Hindlimb muscle (tissue), 1 donor: ENCODE data around the gene PRR36. TPM values are rescaled to one million over a fixed set of nuclear protein-coding genes. Genes with fewer than 3 reads are reported as not detected.
A peak's percentile ranks its signal among the peaks of the same experiment; 100 is the strongest.

Source experiments
- DNase-seq: peaks from one replicate; pipeline ENCODE4 v3.0.0-alpha.2; 2013
- polyA plus RNA-seq: library from polyadenylated mRNA; unstranded; fragments of 120-200 nt; gene quantifications from one replicate; pipeline ENCODE4 v1.2.1, GENCODE V29; 2013; ENCODE audit not compliant: insufficient read length

The PRR36 gene
- polyA plus RNA-seq, 1 donor, result 0.48 TPM

DNA sequence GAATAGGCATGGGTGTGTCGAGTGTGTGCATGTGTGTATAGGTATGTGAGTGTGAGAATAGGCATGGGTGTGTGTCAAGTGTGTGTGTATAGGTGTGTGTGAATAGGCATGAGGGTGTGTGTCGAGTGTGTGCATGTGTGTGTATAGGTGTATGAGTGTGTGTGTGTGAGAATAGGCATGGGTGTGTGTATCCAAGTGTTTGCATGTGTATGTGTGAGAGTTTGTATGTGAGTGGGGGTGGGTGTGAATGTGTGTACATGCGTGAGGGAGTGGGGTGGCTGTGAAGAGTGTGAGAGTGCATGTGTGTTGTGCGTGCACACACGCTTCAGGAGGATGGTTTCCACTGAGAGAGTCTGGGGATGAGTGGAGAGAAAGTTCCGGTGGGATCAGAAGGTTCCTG is 30.7 kb downstream of the PRR36 start:
- no peak for DNase-seq

DNA sequence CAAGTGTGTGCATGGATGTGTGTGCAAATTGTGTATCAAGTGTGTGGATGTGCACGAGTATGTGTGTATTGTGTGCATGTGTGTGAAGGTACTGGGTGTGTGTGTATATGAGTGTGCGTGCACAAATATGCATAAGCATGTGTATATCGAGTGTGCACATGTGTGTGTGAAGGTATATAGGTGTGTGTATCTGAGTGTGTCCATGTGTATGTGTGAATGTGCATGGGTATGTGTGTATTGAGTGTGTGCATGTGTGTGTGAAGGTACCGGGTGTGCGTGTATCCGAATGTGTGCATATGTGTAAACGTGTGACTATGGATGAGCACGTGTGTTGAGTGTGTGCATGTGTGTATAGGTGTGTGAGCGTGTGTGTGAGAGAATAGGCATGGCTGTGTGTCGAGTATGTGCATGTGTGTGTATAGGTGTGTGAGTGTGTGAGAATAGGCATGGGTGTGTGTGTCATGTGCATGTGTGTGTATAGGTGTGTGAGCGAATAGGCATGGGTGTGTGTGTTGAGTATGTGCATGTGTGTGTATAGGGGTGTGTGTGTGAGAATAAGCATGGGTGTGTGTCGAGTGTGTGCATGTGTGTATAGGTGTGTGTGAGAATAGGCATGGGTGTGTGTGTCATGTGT is 31.4 kb downstream of the PRR36 start:
- no peak for DNase-seq

DNA sequence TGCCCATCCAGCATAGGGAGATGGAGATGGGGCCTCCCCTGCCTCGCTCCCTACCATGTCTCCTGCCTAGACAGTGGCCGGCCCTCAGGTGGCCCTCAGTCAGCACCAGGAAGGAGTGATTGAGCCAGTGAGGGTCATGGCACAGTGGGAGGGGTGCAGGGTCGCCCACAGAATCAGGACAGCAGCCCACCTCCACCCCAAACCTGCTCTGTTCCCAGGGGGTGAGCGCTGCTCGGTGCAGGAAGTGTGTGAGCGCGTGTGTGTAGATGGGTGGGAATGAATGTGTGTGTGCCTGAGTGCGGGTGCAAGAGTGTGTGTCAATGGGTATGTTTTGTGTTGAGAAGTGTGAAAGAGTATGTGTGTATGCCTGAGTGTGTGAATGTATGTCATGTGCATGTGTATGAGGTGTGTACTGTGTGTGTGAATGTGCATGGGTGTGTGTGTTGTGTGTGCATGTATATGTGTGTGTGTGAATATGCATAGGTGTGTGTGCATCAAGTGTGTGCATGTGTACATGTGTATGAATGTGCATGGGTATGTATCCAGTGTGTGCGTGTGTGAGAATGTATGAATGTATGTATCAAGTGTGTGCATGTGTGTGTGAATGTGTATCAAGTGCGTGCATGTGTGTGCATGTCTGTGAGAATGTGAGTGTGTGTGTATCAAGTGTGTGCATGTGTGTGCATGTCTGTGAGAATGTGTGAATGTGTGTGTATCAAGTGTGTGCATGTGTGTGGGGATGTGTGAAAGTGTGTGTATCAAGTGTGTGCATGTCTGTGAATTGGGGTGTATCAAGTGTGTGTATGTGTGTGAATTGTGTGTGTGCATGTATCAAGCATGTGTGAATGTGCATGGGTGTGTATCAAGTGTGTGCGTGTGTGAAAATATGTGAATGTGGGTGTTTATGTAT is 32.2 kb downstream of the PRR36 start:
- no peak for DNase-seq

DNA sequence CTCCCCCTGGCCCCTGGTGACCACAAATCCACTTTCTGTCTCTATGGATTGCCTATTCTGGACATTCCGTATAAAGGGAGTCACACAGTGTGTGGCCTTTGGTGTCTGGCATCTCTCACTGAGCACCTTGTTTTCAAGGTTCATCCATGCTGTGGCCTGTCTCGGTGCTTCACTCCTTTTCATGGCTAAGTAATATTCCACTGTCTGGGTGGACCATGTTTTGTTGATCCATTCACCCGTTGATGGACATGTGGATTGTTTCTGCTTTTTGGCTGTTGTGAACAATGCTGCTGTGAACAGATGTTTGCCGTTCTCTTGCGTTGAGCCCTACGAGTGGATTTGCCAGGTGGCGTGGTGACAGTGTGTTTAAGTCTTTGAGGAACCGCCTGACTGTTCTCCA is 33.6 kb downstream of the PRR36 start:
- DNase-seq, result no peak

GRCh38 chr19:7839476-7839875 is 34.7 kb downstream of the PRR36 start:
- no peak for DNase-seq

- DNase-seq, result no peak
These were observed 40.7 kb downstream of the PRR36 start for GRCh38 chr19:7833225-7834099.

GRCh38 chr19:7832781-7833180 is 41.4 kb downstream of the PRR36 start:
- no peak for DNase-seq

DNA sequence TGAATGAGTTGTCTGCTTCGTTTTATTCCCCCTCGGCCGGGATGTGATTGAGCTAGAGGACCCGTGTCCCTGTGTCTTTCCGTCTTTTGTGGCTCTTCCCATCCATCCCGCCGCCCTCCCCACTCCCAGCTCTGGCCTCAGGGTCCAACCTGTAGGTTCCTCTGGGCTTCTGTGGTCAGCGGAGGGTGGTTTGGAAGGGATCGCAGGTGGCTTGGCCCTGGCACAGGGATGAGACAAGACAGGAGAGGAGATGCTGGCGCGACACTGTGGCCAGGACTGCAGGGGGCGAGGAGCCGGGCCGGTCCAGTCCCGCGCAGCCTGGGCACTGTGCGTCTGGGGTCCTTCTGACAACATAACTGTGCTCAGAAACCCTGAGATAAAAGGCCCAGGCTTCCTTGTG is 42.2 kb downstream of the PRR36 start:
- no peak for DNase-seq

DNA sequence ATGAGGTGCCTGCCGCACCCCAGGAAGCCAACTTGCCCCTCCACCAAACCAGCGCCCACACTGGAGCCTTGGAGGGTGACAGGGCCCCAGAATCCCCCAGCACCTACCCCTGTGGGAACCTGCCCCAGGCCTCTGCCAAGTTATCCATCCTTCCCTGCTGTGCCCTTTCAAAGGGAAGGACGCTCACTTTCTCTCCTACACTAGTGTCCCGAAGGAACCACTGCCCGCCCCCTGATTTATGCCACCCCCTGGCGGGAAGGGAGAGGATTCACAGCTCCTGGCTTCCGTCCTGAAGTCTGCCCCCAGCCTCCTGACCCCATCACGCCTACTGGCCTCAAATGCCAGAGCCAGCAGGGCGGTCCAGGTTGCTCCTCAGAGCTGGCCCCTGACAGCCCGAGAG is 42.7 kb downstream of the PRR36 start:
- no peak for DNase-seq

- no peak for DNase-seq
These were observed 43.4 kb downstream of the PRR36 start for GRCh38 chr19:7830823-7831222.

GRCh38 chr19:7830272-7830771 is 43.9 kb downstream of the PRR36 start:
- DNase-seq, result no peak

GRCh38 chr19:7829561-7830271 is 44.5 kb downstream of the PRR36 start, which contains the start of gene EVI5L:
EVI5L (plus strand) TSS chr19:7830218; CDS start chr19:7846543, 16,325 bp downstream.
- DNase-seq, result peak; percentile 99

DNA sequence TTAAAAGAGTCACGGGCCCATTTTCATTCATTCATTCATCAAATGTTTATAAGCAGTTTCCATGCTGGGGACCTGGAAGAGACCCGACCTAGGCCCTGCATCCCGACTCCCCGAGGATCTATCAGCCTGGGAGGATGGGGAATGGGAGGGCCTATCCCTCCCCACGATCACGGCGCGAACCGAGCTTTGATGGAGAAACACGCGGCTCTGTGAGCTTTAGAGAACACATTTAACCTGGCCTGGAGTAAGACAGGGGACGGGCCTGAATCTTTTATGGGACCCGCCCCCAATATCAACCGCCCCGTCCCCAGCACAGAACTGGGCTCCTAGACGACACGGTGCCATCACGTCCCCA is 45.0 kb downstream of the PRR36 start:
- no peak for DNase-seq

- DNase-seq, result no peak
These were observed 50.4 kb downstream of the PRR36 start for GRCh38 chr19:7823686-7824301.

DNA sequence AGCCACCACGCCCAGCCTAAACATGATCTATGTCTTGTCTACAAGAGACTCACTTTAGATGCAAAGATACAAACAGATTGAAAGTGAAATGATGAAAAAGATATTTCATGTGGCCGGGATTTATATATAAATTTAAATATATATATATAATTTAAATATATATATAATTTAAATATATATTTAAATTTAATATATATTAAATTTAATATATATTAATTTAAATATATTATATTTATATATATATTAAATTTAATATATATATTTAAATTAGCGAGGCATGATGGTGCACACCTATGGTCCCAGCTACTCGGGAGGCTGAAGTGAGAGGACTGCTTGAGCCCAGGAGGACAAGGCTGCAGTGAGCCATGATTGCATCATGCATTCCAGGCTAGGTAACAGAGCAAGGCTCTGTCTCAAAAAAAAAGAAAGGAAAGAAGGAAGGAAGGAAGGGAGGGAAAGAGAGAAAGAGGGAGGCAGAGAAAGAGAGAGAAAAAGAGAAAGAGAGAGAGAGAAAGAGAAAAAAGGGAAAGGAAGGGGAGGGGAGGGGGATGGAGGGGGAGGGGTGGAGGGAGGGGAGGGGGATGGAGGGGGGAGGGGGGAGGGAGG is 51.2 kb downstream of the PRR36 start:
- no peak for DNase-seq

GRCh38 chr19:7820588-7820987 is 53.6 kb downstream of the PRR36 start:
- DNase-seq, result no peak

GRCh38 chr19:7819337-7819736 is 54.9 kb downstream of the PRR36 start:
- no peak for DNase-seq

- no peak for DNase-seq
These were observed 55.4 kb downstream of the PRR36 start for GRCh38 chr19:7818806-7819205.
